ENCODE measurements around the gene RELL2.

GRCh38 chr5:141603923-141604717 is 32.7 kb upstream of the RELL2 start:
- no peak for TF ChIP-seq CTCF (IDR thresholded peaks at IDR 0.05)
- TF ChIP-seq ZFX (IDR thresholded peaks at IDR 0.05; ENCODE audit: borderline replicate concordance), result no peak

Measured in 22Rv1 (cell line).